Activated CD8-positive, alpha-beta T cell treated with anti-CD3 and anti-CD28 coated beads for 36 hours (primary cell): ENCODE data around the gene FGF1. TPM values are rescaled to one million over a fixed set of nuclear protein-coding genes. Genes with fewer than 3 reads are reported as not detected.

Experiments
- ATAC-seq: fragments of 200-7000 bp; cut with Tn5 transposase; one replicate; pipeline ENCODE4 v1.10.0; 2021; ENCODE audit warnings: mild to moderate bottlenecking, moderate library complexity
- CTCF ChIA-PET: fragments of 350-600 bp; sonication (Branson Sonifier 250); formaldehyde crosslinking; loops from one replicate; lab custom pipeline; 2021; ENCODE audit warnings: antibody characterized with exemption; lab: Charles Lee
- POLR2A ChIA-PET: fragments of 350-600 bp; sonication (Branson Sonifier 250); formaldehyde crosslinking; loops from one replicate; lab custom pipeline; 2021; ENCODE audit warnings: antibody characterized with exemption; lab: Charles Lee
- DNase-seq: peaks from one replicate; pipeline ENCODE4 v3.0.0-alpha.2; 2020
- H3K27ac Mint-ChIP-seq: one replicate; pipeline ENCODE4 v1.8.0; 2021; ENCODE audit warnings: mild to moderate bottlenecking, mixed read lengths
- H3K27me3 Mint-ChIP-seq: one replicate; pipeline ENCODE4 v1.8.0; 2021; ENCODE audit warnings: mixed read lengths
- H3K36me3 Mint-ChIP-seq: one replicate; pipeline ENCODE4 v1.8.0; 2021; ENCODE audit warnings: low read depth, mixed read lengths
- H3K4me1 Mint-ChIP-seq: one replicate; pipeline ENCODE4 v1.8.0; 2021; ENCODE audit warnings: low read depth, mixed read lengths
- H3K4me3 Mint-ChIP-seq: one replicate; pipeline ENCODE4 v1.8.0; 2021; ENCODE audit warnings: mild to moderate bottlenecking, moderate library complexity, mixed read lengths
- H3K9me3 Mint-ChIP-seq: one replicate; pipeline ENCODE4 v1.8.0; 2021; ENCODE audit warnings: mixed read lengths
- CTCF ChIP-seq: fragments of 200-600 bp; IDR thresholded peaks from one replicate; pipeline ENCODE4 v1.8.0; 2022; ENCODE audit warnings: antibody characterized with exemption, mild to moderate bottlenecking
- intact Hi-C: fragments of 100-400 bp; cut with micrococcal nuclease; formaldehyde crosslinking; loops from one replicate; pipeline ENCODE4 v1.10.0; 2022
- total RNA-seq, 2 experiments: library from RNA; stranded (reverse); gene quantifications; one replicate each; pipeline ENCODE4 v1.2.3, GENCODE V29; 2021

FGF1 gene
- total RNA-seq, 2 experiments from 2014 or later: not detected

- Mint-ChIP-seq H3K36me3 (no peaks in the 10 kb centered on the region), H3K9me3 (no peaks in the 10 kb centered on the region), H3K4me3 (no peak overlapping the region), H3K27ac (no peak overlapping the region), H3K4me1 (peaks cover 3% of the 10 kb centered on the region), H3K27me3 (peaks cover 10% of the 10 kb centered on the region)
- intact Hi-C loops: no loop called here
- DNase-seq: no peak
- TF ChIP-seq CTCF: no peak
- ChIA-PET POLR2A (no interaction called here), CTCF (interaction anchor here (1.6 to 2.4 kb wide), 2 partner anchors 10 to 13 kb away, joined by 4 to 12 read pairs; no protein-coding TSS in a partner anchor)
- ATAC-seq: no peak
Observed at GRCh38 chr5:142597025-142597424, 88.9 kb downstream of the FGF1 start.

GRCh38 chr5:142592365-142592764 lies 93.5 kb downstream of the FGF1 start:
- no peaks in the 10 kb centered on the region for H3K4me1 Mint-ChIP-seq
- ATAC-seq: no peak
- POLR2A ChIA-PET: no interaction called here
- H3K36me3 Mint-ChIP-seq: no peaks in the 10 kb centered on the region
- H3K27ac Mint-ChIP-seq: no peak overlapping the region
- H3K9me3 Mint-ChIP-seq: no peaks in the 10 kb centered on the region
- DNase-seq: no peak
- TF ChIP-seq CTCF: no peak
- H3K27me3 Mint-ChIP-seq: peaks cover 13% of the 10 kb centered on the region
- intact Hi-C loops: no loop called here
- no peak overlapping the region for H3K4me3 Mint-ChIP-seq
- CTCF ChIA-PET: interaction anchor here (1.2 kb wide), 1 partner anchor 107 kb away, joined by 3 read pairs; no protein-coding TSS in a partner anchor

- ChIA-PET CTCF (interaction anchor here (1.3 to 1.6 kb wide), 2 partner anchors 108 to 123 kb away, joined by 3 to 4 read pairs; no protein-coding TSS in a partner anchor), POLR2A (no interaction called here)
- intact Hi-C loops: no loop called here
- no peaks in the 10 kb centered on the region for H3K4me1 Mint-ChIP-seq
- no peaks in the 10 kb centered on the region for H3K36me3 Mint-ChIP-seq
- H3K27ac Mint-ChIP-seq: no peak overlapping the region
- no peak for DNase-seq
- no peaks in the 10 kb centered on the region for H3K9me3 Mint-ChIP-seq
- H3K4me3 Mint-ChIP-seq: no peak overlapping the region
- TF ChIP-seq CTCF: no peak
- H3K27me3 Mint-ChIP-seq: peaks cover 14% of the 10 kb centered on the region
- ATAC-seq: no peak
Observed at GRCh38 chr5:142590451-142591231, 95.2 kb downstream of the FGF1 start.

GRCh38 chr5:142589720-142590119 lies 96.2 kb downstream of the FGF1 start:
- Mint-ChIP-seq H3K27ac (no peak overlapping the region), H3K4me1 (no peaks in the 10 kb centered on the region), H3K4me3 (no peak overlapping the region), H3K36me3 (no peaks in the 10 kb centered on the region), H3K27me3 (peaks cover 14% of the 10 kb centered on the region), H3K9me3 (no peaks in the 10 kb centered on the region)
- no peak for DNase-seq
- ATAC-seq: no peak
- CTCF ChIA-PET: interaction anchor here (0.8 to 1.6 kb wide), 4 partner anchors 12 to 123 kb away, joined by 3 to 4 read pairs (median 3); no protein-coding TSS in a partner anchor
- intact Hi-C loops: no loop called here
- POLR2A ChIA-PET: interaction anchor here (0.6 kb wide), 1 partner anchor 291 kb away, joined by 4 read pairs; no protein-coding TSS in a partner anchor
- TF ChIP-seq CTCF: no peak

GRCh38 chr5:142587354-142587965 lies 98.4 kb downstream of the FGF1 start:
- peaks cover 2% of the 10 kb centered on the region for H3K4me1 Mint-ChIP-seq
- no peaks in the 10 kb centered on the region for H3K9me3 Mint-ChIP-seq
- H3K27ac Mint-ChIP-seq: no peak overlapping the region
- ChIA-PET POLR2A (no interaction called here), CTCF (interaction anchor here (0.7 to 3.2 kb wide), 14 partner anchors 9 to 301 kb away, joined by 3 to 15 read pairs (median 4); no protein-coding TSS in a partner anchor)
- TF ChIP-seq CTCF: peak; percentile 71
- H3K27me3 Mint-ChIP-seq: peaks cover 11% of the 10 kb centered on the region
- H3K36me3 Mint-ChIP-seq: no peaks in the 10 kb centered on the region
- DNase-seq (peak; percentile 62), ATAC-seq (no peak)
- intact Hi-C loops: no loop called here
- H3K4me3 Mint-ChIP-seq: no peak overlapping the region
